ENCODE measurements around the gene MARCHF3.

GRCh38 chr5:126925482-126925881 is 104.9 kb downstream of the MARCHF3 start:
- TF ChIP-seq CTCF (IDR thresholded peaks at IDR 0.05), result no peak
- TF ChIP-seq POLR2A (IDR thresholded peaks at IDR 0.05; ENCODE audit: low read depth), result no peak
- no peak for TF ChIP-seq POLR2AphosphoS5 (IDR thresholded peaks at IDR 0.05)

Data from esophagus muscularis mucosa (tissue), 3 donors.